Activated T-cell treated with anti-CD3 and anti-CD28 coated beads, Interleukin-2, amount 50 U/mL, for 1 hour (primary cell): Measurements from ENCODE around the gene SLC38A10.
"Not testable (repeated sequence)": the region's sequence is repeated elsewhere in the genome, so short reads cannot be mapped to it uniquely, and the experiment has no call there.

Experiments used
- DNase-seq: peaks from one replicate; pipeline ENCODE4 v3.0.0-alpha.2; 2020

The SLC38A10 gene

GRCh38 chr17:81238815-81239713 is 56.0 kb downstream of the SLC38A10 start, which contains the start of the genes NDUFAF8 and TEPSIN:
NDUFAF8 (plus strand) TSS chr17:81239318; CDS start chr17:81239364, 46 bp downstream.
TEPSIN (minus strand) TSS chr17:81239055; CDS start chr17:81239033, 22 bp downstream.
- DNase-seq, result peak; percentile 92

DNA sequence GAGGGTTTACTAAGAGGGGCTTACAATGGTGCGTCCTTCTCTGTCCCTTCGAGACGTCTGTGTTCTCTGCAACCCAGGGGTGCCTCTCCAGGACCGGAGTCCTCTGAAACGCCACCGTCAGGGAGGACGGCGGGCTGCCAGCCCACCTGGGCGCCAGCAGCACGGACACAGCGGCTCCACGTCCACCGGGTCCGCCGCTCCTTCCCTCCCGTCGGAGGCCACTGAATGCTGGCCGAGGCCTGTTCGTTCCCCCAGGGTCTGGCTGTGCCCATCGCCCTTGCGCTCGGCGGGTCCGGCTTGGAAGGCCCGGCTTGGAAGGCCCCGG is 56.7 kb downstream of the SLC38A10 start:
- no peak for DNase-seq

- no peak for DNase-seq
These were observed 57.3 kb downstream of the SLC38A10 start for GRCh38 chr17:81237591-81238489.

DNA sequence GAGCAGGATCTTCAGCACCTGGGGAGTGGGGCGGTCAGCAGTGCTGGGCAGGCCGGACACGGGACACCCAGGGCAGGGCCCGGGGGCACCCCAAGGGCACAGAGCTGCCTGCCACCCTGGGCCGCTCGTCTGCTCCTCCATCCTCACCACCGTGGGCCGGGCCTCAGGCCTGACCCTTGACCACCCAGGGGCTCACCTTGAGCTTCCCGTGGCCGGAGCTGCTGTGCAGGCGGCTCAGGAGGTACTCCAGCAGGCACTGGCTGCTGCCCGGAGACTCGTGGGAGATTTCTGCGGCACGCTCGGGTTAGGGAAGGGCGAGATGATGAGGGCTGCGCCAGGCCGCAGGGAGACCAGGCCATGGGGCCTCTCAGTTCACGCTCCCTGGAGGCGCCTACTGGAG is 58.3 kb downstream of the SLC38A10 start:
- DNase-seq, result no peak

GRCh38 chr17:81235822-81236740 is 59.0 kb downstream of the SLC38A10 start:
- no peak for DNase-seq

GRCh38 chr17:81234940-81235821 is 59.9 kb downstream of the SLC38A10 start:
- no peak for DNase-seq

DNA sequence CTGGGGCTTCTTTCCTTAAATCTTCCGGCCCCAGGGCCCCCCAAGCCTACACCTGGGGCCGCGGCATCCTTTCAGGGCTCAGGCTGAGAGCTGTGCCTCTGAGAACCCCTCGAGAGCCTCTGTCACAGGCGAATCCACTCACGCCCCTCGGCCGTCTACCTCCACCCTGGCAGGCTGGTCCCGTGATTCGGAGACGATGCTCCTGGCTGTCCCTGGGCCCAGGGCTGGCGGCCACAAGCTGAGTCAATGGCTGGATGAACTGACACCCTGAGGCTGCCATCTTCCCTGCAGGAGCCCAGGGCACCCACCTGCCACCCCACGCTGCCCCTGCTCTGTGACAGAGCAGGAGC is 60.6 kb downstream of the SLC38A10 start:
- DNase-seq, result no peak

DNA sequence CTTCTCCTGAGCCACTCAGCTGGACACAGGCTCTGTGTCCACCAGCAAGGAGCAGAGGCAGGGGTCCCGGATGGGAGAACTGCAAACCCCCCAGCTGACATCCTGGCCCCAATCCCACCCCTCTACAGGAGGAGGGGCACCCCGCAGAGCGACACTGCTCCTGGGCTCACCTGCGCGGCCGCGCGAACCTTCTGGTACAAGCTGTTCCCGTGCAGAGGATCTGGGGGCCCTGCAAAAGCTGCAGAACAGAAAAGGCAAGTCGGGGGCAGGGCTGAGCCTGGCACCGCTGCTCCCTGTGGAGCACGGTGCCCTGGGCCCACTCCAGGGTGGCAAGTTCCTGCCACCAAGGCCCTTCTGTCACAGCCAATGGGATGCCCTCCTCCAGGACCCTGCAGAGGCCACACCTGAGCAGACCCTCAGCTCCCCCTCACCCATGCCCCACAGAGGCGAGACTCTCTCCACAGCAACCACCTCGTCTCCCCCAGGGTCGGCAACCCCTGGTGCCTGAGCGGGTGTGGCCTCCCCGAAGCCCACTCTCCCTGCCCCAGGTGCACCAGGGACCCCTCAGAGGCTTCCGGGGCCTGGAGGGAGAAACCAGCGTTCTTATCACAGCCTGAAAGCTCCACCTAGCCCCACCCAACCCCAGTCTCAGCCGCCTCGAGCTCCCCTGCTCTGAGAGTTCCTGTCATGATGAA is 61.1 kb downstream of the SLC38A10 start:
- DNase-seq, result no peak

DNA sequence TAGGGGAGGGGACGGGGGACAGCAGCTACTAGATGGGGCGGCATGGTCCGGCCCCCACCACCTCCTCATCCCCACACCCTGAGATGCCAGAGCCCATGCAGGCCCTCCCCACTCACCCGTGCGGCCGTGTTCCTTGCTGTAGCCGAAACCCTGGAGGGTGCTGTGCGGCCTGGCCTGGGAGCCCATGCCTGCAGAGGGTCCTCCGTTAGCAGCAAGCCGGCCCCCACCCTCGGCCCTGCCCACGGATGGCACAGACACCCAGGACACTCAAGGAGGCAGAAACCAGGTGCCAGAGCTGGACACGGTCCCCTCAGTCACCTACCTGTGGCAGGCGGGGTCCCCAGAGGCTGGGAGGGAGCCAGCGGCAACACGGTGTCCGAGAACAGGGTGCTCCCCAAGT is 61.8 kb downstream of the SLC38A10 start:
- DNase-seq, result no peak

GRCh38 chr17:81232616-81233241 is 62.4 kb downstream of the SLC38A10 start:
- DNase-seq, result no peak

- DNase-seq, result no peak
These were observed 63.1 kb downstream of the SLC38A10 start for GRCh38 chr17:81231766-81232581.

DNA sequence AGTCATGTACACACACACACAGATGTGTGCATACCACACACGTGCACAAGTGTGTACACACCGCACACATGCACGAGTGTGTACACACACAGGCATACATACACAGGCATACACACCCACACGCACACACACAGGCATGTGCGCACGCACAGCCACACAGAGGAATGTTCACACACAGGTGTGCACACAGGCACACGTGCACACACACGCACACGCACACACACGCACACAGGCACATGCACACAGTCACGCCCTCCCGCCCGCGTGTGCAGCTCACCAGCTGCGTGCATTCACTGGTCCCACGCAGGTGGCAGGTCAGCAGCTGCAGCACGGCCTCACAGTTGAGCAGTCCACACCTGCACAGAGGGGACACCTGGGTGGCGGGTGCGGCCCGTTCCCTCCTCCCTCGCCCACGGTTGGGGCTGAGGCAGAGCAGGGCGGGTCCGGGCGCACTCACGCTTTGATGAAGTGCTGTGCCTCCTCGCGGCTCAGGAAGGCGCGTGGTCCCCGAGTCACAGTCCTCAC is 63.9 kb downstream of the SLC38A10 start:
- no peak for DNase-seq

GRCh38 chr17:81230043-81230820 is 64.9 kb downstream of the SLC38A10 start:
- no peak for DNase-seq

DNA sequence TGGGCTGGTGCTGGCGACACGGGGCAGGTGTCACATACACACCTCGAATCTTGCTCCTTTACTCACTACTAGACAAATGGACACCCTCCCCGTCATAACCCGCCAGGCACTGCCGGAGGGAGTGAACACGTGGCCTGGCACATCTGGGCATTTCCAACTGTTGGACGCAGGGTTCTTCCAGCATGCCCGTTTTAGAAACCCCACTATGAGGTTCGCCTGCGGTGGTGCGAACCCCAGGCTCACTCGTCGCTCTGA is 65.5 kb downstream of the SLC38A10 start:
- no peak for DNase-seq

DNA sequence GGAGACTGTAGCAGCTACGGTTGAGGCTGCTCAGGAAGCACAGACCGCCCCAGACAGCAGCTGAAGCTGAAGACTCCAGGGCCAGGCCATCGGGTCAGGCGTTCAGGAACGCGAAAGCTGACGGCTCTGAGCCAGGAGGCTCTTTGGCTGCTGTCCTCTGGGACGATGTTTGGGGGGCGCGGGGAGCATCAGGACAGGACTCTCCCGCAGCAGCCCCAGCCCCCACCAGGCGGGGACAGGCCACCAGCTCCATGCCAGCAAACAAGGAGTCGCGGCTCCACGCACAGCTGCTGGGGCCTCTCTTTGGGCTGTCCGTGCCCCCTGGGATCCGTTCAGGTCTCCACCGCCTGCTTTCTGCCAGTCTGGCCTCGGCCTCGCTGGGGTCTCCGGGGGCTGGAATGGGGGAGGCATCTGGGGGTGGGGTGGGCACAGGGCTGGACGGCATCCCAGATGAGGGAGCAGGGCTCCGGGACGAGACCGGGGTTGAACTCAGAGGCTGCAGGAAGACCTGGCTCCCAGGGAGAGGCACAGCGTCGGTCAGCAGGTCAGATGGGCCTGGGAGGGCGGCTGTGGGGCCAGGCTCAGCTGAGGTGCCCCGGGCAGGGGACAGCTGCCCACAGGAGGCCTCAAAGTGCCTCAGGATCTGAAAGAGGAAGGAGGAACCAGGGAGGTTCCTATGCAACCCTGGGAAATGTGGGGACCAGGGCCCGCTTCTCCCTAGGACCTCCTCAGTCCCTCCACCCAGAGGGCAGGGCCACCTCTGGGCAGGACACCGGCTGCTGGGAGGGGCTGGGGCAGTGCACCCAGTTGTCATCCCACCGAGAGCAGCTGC is 66.1 kb downstream of the SLC38A10 start:
- DNase-seq, result no peak

DNA sequence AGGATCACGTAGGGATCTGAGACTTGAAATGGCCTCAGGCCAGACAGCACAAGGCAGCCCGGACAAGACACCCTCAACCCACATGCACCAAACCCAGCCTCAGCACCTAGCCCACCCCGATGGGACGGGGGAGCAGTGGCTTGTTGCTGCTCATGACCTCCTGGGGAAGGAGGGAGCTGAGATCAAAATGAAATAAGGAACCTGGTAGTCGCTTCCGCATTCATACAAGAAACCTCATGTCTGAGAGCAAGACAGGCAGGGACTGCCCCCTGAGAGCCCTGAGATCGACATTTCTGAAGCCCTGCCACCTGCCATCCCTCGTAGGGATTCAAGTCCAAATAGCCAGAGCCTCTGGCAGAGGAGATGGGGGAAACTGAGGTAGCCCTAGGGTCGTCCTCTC is 66.7 kb downstream of the SLC38A10 start:
- no peak for DNase-seq

DNA sequence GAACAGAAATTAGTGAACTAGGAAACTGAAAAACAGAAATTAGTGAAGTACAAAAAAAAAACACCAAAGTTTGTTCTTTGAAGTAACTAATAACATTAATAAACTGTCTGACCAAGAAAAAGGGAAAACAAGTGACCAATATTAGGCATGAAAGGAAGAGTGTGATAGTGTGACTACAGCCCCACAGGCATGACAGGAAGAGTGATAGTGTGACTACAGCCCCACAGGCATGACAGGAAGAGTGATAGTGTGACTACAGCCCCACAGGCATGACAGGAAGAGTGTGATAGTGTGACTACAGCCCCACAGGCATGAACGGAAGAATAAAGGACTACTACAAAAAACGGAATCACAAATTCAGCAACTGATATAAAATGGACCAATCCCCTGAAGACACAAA is 67.5 kb downstream of the SLC38A10 start:
- DNase-seq, result not testable (repeated sequence)

GRCh38 chr17:81223762-81224130 is 71.4 kb downstream of the SLC38A10 start:
- no peak for DNase-seq
